Thymus (tissue), 11 donors: Measurements from ENCODE around the gene ADNP. TPM values are rescaled to one million over a fixed set of nuclear protein-coding genes. Genes with fewer than 3 reads are reported as not detected.

Source experiments
- DNase-seq, 9 donors: peaks; one replicate each; pipeline ENCODE4 v3.0.0-alpha.2; 2013; ENCODE audit warnings: low spot score in 9 of 9, low read depth in 6 of 9, missing footprints in 1 of 9
- H3K27ac ChIP-seq, 2 donors: one replicate each; pipeline ENCODE4 v1.5.1; 2013; ENCODE audit warnings: control low read depth in 1 of 2, low read depth in 1 of 2, low read length in 1 of 2, mild to moderate bottlenecking in 1 of 2, moderate library complexity in 1 of 2
- H3K27me3 ChIP-seq, 2 donors: one replicate each; pipeline ENCODE4 v1.5.1; 2013; ENCODE audit warnings: low read length in 1 of 2; ENCODE audit not compliant: control insufficient read depth in 2 of 2, insufficient read depth in 1 of 2
- H3K36me3 ChIP-seq, 2 donors: one replicate each; pipeline ENCODE4 v1.5.1; 2013; ENCODE audit warnings: low read length in 1 of 2, mild to moderate bottlenecking in 1 of 2, moderate library complexity in 1 of 2; ENCODE audit not compliant: control insufficient read depth in 2 of 2, insufficient read depth in 2 of 2
- H3K4me1 ChIP-seq, 2 donors: one replicate each; pipeline ENCODE4 v1.5.1; 2013; ENCODE audit warnings: low read length in 2 of 2; ENCODE audit not compliant: control insufficient read depth in 2 of 2, insufficient read depth in 2 of 2
- H3K4me3 ChIP-seq, 2 donors: one replicate each; pipeline ENCODE4 v1.5.1; 2013; ENCODE audit warnings: low read length in 2 of 2, control low read depth in 1 of 2, mild to moderate bottlenecking in 1 of 2
- H3K9me3 ChIP-seq, 2 donors: one replicate each; pipeline ENCODE4 v1.5.1; 2013; ENCODE audit warnings: low read length in 1 of 2, mild to moderate bottlenecking in 1 of 2; ENCODE audit not compliant: control insufficient read depth in 2 of 2, insufficient read depth in 1 of 2
- WGBS: extraction: QIAGEN DNeasy Blood & Tissue Kit; methylation state at CpG from one replicate; pipeline ENCODE4 v1.1.7; 2013; 5-methylcytosine and 5-hydroxymethylcytosine counted together
- polyA plus RNA-seq: library from polyadenylated mRNA; stranded (reverse); fragments of 200-250 nt; gene quantifications from one replicate; pipeline ENCODE4 v1.2.3, GENCODE V29; 2013
- total RNA-seq: library from RNA; stranded (reverse); fragments of 120-200 nt; gene quantifications from one replicate; pipeline ENCODE4 v1.2.4, GENCODE V29; 2013
- donor health status: healthy.

Gene ADNP
- total and polyA plus RNA-seq, 2 donors = 22.8 to 55.6 TPM

- Histone ChIP-seq H3K27me3 (no peaks in the 10 kb centered on the region), H3K27ac (no peak overlapping the region), H3K36me3 (peaks cover 6 to 34% of the 10 kb centered on the region in 2 donors), H3K4me3 (no peak overlapping the region), H3K9me3 (no peaks in the 10 kb centered on the region), H3K4me1 (no peaks in the 10 kb centered on the region)
- 85% methylated on average over 3 of the region's 3 CpGs for WGBS
- DNase-seq = no peak
These were observed 15.8 kb downstream of the ADNP start for GRCh38 chr20:50915424-50915823.

GRCh38 chr20:50913690-50914375, 17.4 kb downstream of the ADNP start:
- WGBS = 90% methylated on average over 2 of the region's 2 CpGs

GRCh38 chr20:50911716-50912115, 19.5 kb downstream of the ADNP start:
- Histone ChIP-seq H3K27me3 (no peaks in the 10 kb centered on the region), H3K36me3 (peaks cover 13 to 30% of the 10 kb centered on the region in 2 donors), H3K4me3 (no peak overlapping the region), H3K27ac (no peak overlapping the region), H3K9me3 (no peaks in the 10 kb centered on the region), H3K4me1 (no peaks in the 10 kb centered on the region)
- 91% methylated on average over 1 of the region's 1 CpG for WGBS
- DNase-seq = no peak

More at GRCh38 chr20:50913690-50914375, 17.4 kb downstream of the ADNP start:
- no peak overlapping the region for H3K27ac ChIP-seq
- no peaks in the 10 kb centered on the region for H3K27me3 ChIP-seq
- no peak for DNase-seq
- no peaks in the 10 kb centered on the region for H3K4me1 ChIP-seq
- no peak overlapping the region for H3K4me3 ChIP-seq
- peaks cover 9 to 29% of the 10 kb centered on the region in 2 donors for H3K36me3 ChIP-seq
- H3K9me3 ChIP-seq = no peaks in the 10 kb centered on the region

- no peak for DNase-seq
- Histone ChIP-seq H3K9me3 (no peaks in the 10 kb centered on the region), H3K36me3 (peaks cover 13 to 23% of the 10 kb centered on the region in 2 donors), H3K4me3 (no peak overlapping the region), H3K27me3 (no peaks in the 10 kb centered on the region), H3K27ac (no peak overlapping the region), H3K4me1 (no peaks in the 10 kb centered on the region)
- 94% methylated on average over 3 of the region's 3 CpGs for WGBS
These were observed 20.2 kb downstream of the ADNP start for GRCh38 chr20:50911030-50911429.

- H3K27ac ChIP-seq = no peak overlapping the region
- no peaks in the 10 kb centered on the region for H3K4me1 ChIP-seq
These were observed 21.8 kb downstream of the ADNP start for GRCh38 chr20:50909413-50909812.

GRCh38 chr20:50904067-50904570, 27.1 kb downstream of the ADNP start:
- H3K27me3 ChIP-seq = no peaks in the 10 kb centered on the region
- no peak overlapping the region for H3K27ac ChIP-seq
- no peaks in the 10 kb centered on the region for H3K4me1 ChIP-seq
- 96% methylated on average over 6 of the region's 6 CpGs for WGBS
- H3K4me3 ChIP-seq = no peak overlapping the region
- DNase-seq = no peak
- peaks cover 31 to 52% of the 10 kb centered on the region in 2 donors for H3K36me3 ChIP-seq
- no peaks in the 10 kb centered on the region for H3K9me3 ChIP-seq

More at GRCh38 chr20:50909413-50909812, 21.8 kb downstream of the ADNP start:
- no peaks in the 10 kb centered on the region for H3K9me3 ChIP-seq
- H3K4me3 ChIP-seq = no peak overlapping the region
- no peak for DNase-seq
- 96% methylated on average over 3 of the region's 3 CpGs for WGBS
- H3K27me3 ChIP-seq = no peaks in the 10 kb centered on the region
- H3K36me3 ChIP-seq = peaks cover 10 to 20% of the 10 kb centered on the region in 2 donors

- no peak overlapping the region for H3K27ac ChIP-seq
- 91% methylated on average over 8 of the region's 8 CpGs for WGBS
- no peak for DNase-seq
These were observed 27.7 kb downstream of the ADNP start for GRCh38 chr20:50903353-50904051.

GRCh38 chr20:50901301-50901700, 29.9 kb downstream of the ADNP start:
- Histone ChIP-seq H3K27ac (no peak overlapping the region), H3K4me3 (no peak overlapping the region), H3K4me1 (no peaks in the 10 kb centered on the region), H3K9me3 (no peaks in the 10 kb centered on the region), H3K27me3 (no peaks in the 10 kb centered on the region), H3K36me3 (peaks cover 35 to 62% of the 10 kb centered on the region in 2 donors)
- 96% methylated on average over 1 of the region's 1 CpG for WGBS
- DNase-seq = no peak

More at GRCh38 chr20:50903353-50904051, 27.7 kb downstream of the ADNP start:
- H3K9me3 ChIP-seq = no peaks in the 10 kb centered on the region
- no peaks in the 10 kb centered on the region for H3K4me1 ChIP-seq
- peaks cover 31 to 56% of the 10 kb centered on the region in 2 donors for H3K36me3 ChIP-seq
- H3K27me3 ChIP-seq = no peaks in the 10 kb centered on the region
- no peak overlapping the region for H3K4me3 ChIP-seq

- WGBS = 98% methylated on average over 7 of the region's 7 CpGs
- DNase-seq = no peak
- H3K9me3 ChIP-seq = no peaks in the 10 kb centered on the region
- no peak overlapping the region for H3K27ac ChIP-seq
- H3K4me3 ChIP-seq = no peak overlapping the region
- H3K36me3 ChIP-seq = peaks cover 39 to 68% of the 10 kb centered on the region in 2 donors
- H3K27me3 ChIP-seq = no peaks in the 10 kb centered on the region
- H3K4me1 ChIP-seq = no peaks in the 10 kb centered on the region
These were observed 31.0 kb downstream of the ADNP start for GRCh38 chr20:50900261-50900660.
